ENCODE results near the gene C17orf78.
"Not testable (repeated sequence)": the region's sequence is repeated elsewhere in the genome, so short reads cannot be mapped to it uniquely, and the experiment has no call there.

The C17orf78 gene

GRCh38 chr17:37388266-37388665 is 12.5 kb downstream of the C17orf78 start:
- DNase-seq, result no peak

- no peak for DNase-seq
These were observed 13.4 kb downstream of the C17orf78 start for GRCh38 chr17:37389160-37389559.

- no peak for DNase-seq
These were observed 15.4 kb downstream of the C17orf78 start for GRCh38 chr17:37391146-37391545.

- no peak for DNase-seq
These were observed 16.3 kb downstream of the C17orf78 start for GRCh38 chr17:37392024-37392590.

- no peak for DNase-seq
These were observed 17.6 kb downstream of the C17orf78 start for GRCh38 chr17:37393352-37393751.

GRCh38 chr17:37399265-37399803 is 23.5 kb downstream of the C17orf78 start:
- DNase-seq, result no peak

- DNase-seq, result no peak
These were observed 24.7 kb downstream of the C17orf78 start for GRCh38 chr17:37400505-37400904.

- not testable (repeated sequence) for DNase-seq
These were observed 29.7 kb downstream of the C17orf78 start for GRCh38 chr17:37405522-37405921.

GRCh38 chr17:37405955-37406634 is 30.3 kb downstream of the C17orf78 start:
- DNase-seq, result no peak

GRCh38 chr17:37406635-37407461 is 31.1 kb downstream of the C17orf78 start, which contains the start of the genes ACACA and TADA2A:
Gene ACACA, minus strand, starts transcription at chr17:37406836. Its CDS starts 537 bp downstream, at chr17:37406299.
Gene TADA2A, plus strand, starts transcription at chr17:37406886. Its CDS starts 4,480 bp downstream, at chr17:37411366.
- peak; percentile 76 for DNase-seq

GRCh38 chr17:37408145-37408479 is 32.3 kb downstream of the C17orf78 start:
- not testable (repeated sequence) for DNase-seq

- DNase-seq, result no peak
These were observed 34.6 kb downstream of the C17orf78 start for GRCh38 chr17:37410357-37410756.

- no peak for DNase-seq
These were observed 38.2 kb downstream of the C17orf78 start for GRCh38 chr17:37413875-37414519.

- DNase-seq, result no peak
These were observed 42.1 kb downstream of the C17orf78 start for GRCh38 chr17:37417852-37418251.

GRCh38 chr17:37422971-37423625 is 47.3 kb downstream of the C17orf78 start:
- no peak for DNase-seq

- no peak for DNase-seq
These were observed 49.5 kb downstream of the C17orf78 start for GRCh38 chr17:37425268-37425667.

- DNase-seq, result no peak
These were observed 53.3 kb downstream of the C17orf78 start for GRCh38 chr17:37429039-37429438.

- no peak for DNase-seq
These were observed 53.7 kb downstream of the C17orf78 start for GRCh38 chr17:37429453-37429852.

GRCh38 chr17:37430051-37430627 is 54.4 kb downstream of the C17orf78 start:
- DNase-seq, result no peak

GRCh38 chr17:37432671-37433070 is 56.9 kb downstream of the C17orf78 start:
- no peak for DNase-seq

- DNase-seq, result no peak
These were observed 62.4 kb downstream of the C17orf78 start for GRCh38 chr17:37438141-37438540.

GRCh38 chr17:37440424-37440823 is 64.6 kb downstream of the C17orf78 start:
- no peak for DNase-seq
